Cardiac fibroblast (primary cell): ENCODE data around the gene TAGLN3.

Experiments used
- DNase-seq, 2 donors: peaks; one replicate each; pipeline versions ENCODE4 v3.0.0 to v3.0.0-alpha.2; 2010; ENCODE audit warnings: low read depth in 2 of 2
- H3K4me3 ChIP-seq, 2 donors: replicated peaks in 1 of 2; 1 replicate in 1 of 2; 2 replicates in 1 of 2; pipeline ENCODE4 v1.5.1; 2011; ENCODE audit warnings: low read depth in 2 of 2, low read length in 2 of 2, mild to moderate bottlenecking in 2 of 2, moderate library complexity in 1 of 2
- CTCF ChIP-seq: IDR thresholded peaks from one replicate; pipeline ENCODE4 v1.5.1; 2011; ENCODE audit warnings: low read depth, mild to moderate bottlenecking, low read length, inconsistent platforms

TAGLN3 gene

DNA sequence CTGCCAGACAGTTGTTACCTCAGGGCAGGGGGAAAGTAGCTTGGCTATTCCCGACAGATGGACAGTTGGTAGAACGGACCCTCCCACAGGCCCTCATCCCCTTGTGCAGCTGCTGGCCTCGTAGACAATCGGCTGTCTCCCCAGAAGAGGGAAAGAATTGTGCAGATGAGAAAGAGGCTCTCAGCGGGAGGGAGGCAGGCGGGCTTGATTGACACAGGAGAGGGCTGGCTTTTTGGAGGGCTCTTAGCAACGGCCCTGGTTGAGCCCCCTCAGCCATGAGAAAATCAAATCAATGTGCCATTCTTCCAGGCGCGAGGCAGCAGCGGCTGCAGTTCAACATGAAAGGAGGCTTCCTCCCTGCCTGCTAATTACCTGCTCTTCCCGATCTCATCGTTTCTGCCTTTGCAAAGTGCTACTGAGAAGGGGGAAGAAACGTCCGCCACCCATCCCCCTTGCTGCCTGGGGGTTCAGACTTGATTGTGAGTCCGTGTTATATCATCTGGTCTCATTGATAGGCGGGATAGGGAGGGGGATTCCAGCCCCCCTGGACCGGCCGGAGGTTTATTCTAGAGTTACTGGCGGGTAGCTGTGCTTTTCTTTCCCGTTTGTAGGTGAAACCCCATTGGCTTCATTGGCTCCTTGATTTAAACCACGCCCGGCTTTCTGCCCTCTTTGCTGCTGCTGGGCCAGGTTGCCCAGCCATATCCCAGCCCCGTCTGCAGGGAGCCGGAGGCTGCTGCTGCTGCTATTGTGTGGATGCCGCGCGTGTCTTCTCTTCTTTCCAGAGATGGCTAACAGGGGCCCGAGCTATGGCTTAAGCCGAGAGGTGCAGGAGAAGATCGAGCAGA lies at the start of gene TAGLN3:
Gene TAGLN3, plus strand, starts transcription at position 287 of the 848 bp plus-strand sequence. Its CDS starts 501 bp downstream, at position 788.
- DNase-seq: peak in 1 of 2 donors; percentile 26
- TF ChIP-seq CTCF: no peak
- H3K4me3 ChIP-seq: peak within 1 kb of the TSS; percentile 39 to 45

- TF ChIP-seq CTCF: no peak
- H3K4me3 ChIP-seq: no peak overlapping the region
- DNase-seq: no peak
Observed at GRCh38 chr3:111949712-111950111, 49.0 kb upstream of the TAGLN3 start.

GRCh38 chr3:111951032-111951431 lies 47.7 kb upstream of the TAGLN3 start:
- DNase-seq: no peak
- no peak overlapping the region for H3K4me3 ChIP-seq
- no peak for TF ChIP-seq CTCF

DNA sequence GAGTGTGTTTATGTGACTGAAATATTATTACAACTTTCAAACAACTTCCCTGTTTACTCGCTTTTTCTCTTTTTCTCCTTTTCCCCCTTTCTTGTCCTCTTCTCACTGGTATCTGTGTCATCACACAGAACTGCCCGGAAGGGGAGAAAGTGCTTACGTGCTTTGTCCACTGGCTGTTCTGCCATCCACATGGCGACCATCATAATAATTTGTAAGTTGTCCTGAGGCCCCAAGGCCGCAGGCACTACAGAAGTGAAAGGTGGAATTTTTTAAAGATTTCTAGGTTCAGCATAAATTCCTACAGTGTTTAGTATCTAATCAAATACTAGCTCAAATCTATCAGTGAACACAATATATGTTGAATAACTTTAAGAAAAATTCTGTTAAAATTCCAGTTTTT lies 46.6 kb upstream of the TAGLN3 start:
- H3K4me3 ChIP-seq: no peak overlapping the region
- DNase-seq: no peak
- no peak for TF ChIP-seq CTCF

GRCh38 chr3:111952866-111953450 lies 45.8 kb upstream of the TAGLN3 start:
- DNase-seq: peak in 1 of 2 donors; percentile 24
- no peak overlapping the region for H3K4me3 ChIP-seq
- no peak for TF ChIP-seq CTCF

- no peak for TF ChIP-seq CTCF
- peak in 1 of 2 donors; percentile 49 for DNase-seq
- no peak overlapping the region for H3K4me3 ChIP-seq
Observed at GRCh38 chr3:111954228-111954990, 44.3 kb upstream of the TAGLN3 start.
